HG02885 (cell line): ENCODE data around the gene PRKCQ.

Experiments used
- ATAC-seq: cut with Tn5 transposase; IDR thresholded peaks from one replicate; pipeline ENCODE4 v1.9.1; 2021; ENCODE audit warnings: mild to moderate bottlenecking; ENCODE audit not compliant: unreplicated experiment, poor library complexity

The PRKCQ gene

GRCh38 chr10:6570893-6571292, 9.2 kb downstream of the PRKCQ start:
- ATAC-seq = no peak

- ATAC-seq = no peak
These were observed 10.8 kb downstream of the PRKCQ start for GRCh38 chr10:6569259-6569658.

GRCh38 chr10:6567884-6568283, 12.2 kb downstream of the PRKCQ start:
- no peak for ATAC-seq

GRCh38 chr10:6567203-6567703, 12.8 kb downstream of the PRKCQ start:
- no peak for ATAC-seq

GRCh38 chr10:6565588-6565987, 14.5 kb downstream of the PRKCQ start:
- ATAC-seq = no peak

GRCh38 chr10:6564367-6564766, 15.7 kb downstream of the PRKCQ start:
- no peak for ATAC-seq

- ATAC-seq = no peak
These were observed 16.3 kb downstream of the PRKCQ start for GRCh38 chr10:6563731-6564130.

GRCh38 chr10:6563075-6563474, 17.0 kb downstream of the PRKCQ start:
- no peak for ATAC-seq

- no peak for ATAC-seq
These were observed 17.9 kb downstream of the PRKCQ start for GRCh38 chr10:6562221-6562620.

- no peak for ATAC-seq
These were observed 18.5 kb downstream of the PRKCQ start for GRCh38 chr10:6561552-6561951.

- no peak for ATAC-seq
These were observed 21.2 kb downstream of the PRKCQ start for GRCh38 chr10:6558759-6559461.

- ATAC-seq = no peak
These were observed 21.8 kb downstream of the PRKCQ start for GRCh38 chr10:6558272-6558671.

- no peak for ATAC-seq
These were observed 26.1 kb downstream of the PRKCQ start for GRCh38 chr10:6553937-6554336.

GRCh38 chr10:6543431-6544005, 36.6 kb downstream of the PRKCQ start:
- ATAC-seq = no peak

- ATAC-seq = no peak
These were observed 37.1 kb downstream of the PRKCQ start for GRCh38 chr10:6542999-6543430.

- ATAC-seq = no peak
These were observed 40.2 kb downstream of the PRKCQ start for GRCh38 chr10:6539833-6540232.

GRCh38 chr10:6537770-6538169, 42.3 kb downstream of the PRKCQ start:
- no peak for ATAC-seq

- no peak for ATAC-seq
These were observed 44.0 kb downstream of the PRKCQ start for GRCh38 chr10:6536102-6536501.

- no peak for ATAC-seq
These were observed 44.8 kb downstream of the PRKCQ start for GRCh38 chr10:6535156-6535764.

GRCh38 chr10:6532321-6532720, 47.8 kb downstream of the PRKCQ start:
- ATAC-seq = no peak

- no peak for ATAC-seq
These were observed 49.1 kb downstream of the PRKCQ start for GRCh38 chr10:6530966-6531365.
